HG02759 (cell line): Measurements from ENCODE around the gene ALKBH6.

Experiments used
- ATAC-seq: cut with Tn5 transposase; IDR thresholded peaks from one replicate; pipeline ENCODE4 v1.9.1; 2021; ENCODE audit warnings: mild to moderate bottlenecking, moderate library complexity; ENCODE audit not compliant: unreplicated experiment

Gene ALKBH6

DNA sequence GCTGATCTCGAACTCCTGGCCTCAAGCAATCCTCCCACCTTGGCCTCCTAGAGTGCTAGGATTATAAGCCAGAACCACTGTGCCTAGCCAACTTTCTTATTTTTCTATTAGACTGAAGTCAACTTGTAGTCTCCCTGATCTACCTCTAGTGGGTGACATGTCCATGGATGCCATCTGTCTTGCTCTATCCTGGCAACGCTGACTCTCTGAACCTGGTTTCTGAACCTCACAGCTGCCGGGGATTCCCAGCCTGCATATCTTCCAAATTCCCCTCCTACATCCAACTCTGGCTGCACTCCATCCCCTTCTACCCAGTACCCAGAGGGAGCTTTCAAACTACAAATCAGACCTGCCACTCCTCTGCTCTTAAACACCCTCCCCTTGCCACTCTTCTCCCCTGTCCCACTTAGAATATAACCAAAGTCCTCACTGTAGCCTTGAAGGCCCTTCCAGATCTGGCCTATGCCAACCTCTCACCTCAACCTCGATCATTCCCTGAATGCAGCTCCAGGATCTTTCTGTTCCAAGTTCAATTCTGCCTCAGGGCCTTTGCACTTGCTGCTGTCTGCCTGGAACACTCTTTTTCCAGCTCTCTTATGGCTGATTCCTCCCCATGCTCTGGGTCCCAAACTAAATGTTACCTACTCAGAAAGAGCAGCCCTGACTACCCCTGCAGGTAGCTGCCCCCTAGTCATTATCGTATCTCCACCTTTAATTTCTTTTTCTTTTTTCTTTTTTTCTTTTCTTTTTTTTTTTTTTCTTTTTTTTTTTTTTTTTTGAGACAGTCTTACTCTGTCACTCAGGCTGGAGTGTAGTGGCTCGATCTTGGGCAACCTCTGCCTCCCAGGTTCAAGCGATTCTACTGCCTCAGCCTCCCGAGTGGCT is 16.5 kb upstream of the ALKBH6 start:
- no peak for ATAC-seq

DNA sequence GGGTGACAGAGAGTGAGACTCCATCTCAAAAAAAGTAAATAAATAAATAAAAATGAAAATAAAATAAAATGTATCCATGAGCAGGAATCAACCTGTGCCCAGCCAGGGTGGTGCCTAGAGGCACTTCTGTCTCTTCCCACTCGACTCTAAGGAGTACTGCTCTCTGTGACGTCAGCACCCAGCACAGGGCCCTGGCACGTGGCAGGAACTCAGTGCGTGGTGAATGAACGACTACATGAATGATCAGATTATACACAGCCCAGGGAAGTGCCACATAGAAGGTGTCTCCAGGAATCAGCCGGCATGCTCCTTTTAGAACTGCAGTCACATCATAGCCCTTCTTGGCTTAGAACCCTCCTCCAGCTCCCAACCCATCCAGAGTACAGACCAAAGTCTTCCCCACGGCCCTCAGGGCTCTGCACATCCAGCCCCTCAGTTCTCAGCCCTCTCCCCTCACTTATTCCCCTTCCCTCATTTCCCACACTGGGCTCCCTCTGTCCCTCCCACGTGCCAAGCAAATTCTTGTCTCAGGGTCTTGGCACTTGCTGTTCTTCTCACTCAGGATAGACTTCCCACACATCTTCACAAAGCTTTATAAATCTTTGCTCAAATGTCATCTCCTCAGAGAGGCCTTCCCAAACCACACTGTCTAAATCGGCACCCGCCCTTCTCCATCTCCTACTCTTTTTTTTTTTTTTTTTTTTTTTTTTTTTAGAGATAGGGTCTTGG is 14.5 kb upstream of the ALKBH6 start:
- ATAC-seq = no peak

DNA sequence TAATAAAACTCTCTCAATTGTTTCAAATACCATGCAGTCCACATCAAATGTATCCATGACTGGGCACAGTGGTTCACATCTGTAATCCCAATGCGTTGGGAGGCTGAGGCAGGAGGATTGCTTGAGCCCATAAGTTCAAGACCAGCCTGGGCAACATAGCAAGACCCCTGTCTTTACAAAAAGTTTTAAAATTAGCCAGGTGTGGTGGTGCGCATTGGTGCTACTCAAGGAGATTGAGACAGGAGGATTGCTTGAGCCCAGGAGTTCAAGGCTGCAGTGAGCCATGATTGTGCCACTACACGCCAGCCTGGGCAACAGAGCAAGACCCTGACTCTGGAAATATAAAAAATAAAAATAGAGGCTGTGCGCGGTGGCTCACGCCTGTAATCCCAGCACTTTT is 13.7 kb upstream of the ALKBH6 start:
- ATAC-seq = no peak

DNA sequence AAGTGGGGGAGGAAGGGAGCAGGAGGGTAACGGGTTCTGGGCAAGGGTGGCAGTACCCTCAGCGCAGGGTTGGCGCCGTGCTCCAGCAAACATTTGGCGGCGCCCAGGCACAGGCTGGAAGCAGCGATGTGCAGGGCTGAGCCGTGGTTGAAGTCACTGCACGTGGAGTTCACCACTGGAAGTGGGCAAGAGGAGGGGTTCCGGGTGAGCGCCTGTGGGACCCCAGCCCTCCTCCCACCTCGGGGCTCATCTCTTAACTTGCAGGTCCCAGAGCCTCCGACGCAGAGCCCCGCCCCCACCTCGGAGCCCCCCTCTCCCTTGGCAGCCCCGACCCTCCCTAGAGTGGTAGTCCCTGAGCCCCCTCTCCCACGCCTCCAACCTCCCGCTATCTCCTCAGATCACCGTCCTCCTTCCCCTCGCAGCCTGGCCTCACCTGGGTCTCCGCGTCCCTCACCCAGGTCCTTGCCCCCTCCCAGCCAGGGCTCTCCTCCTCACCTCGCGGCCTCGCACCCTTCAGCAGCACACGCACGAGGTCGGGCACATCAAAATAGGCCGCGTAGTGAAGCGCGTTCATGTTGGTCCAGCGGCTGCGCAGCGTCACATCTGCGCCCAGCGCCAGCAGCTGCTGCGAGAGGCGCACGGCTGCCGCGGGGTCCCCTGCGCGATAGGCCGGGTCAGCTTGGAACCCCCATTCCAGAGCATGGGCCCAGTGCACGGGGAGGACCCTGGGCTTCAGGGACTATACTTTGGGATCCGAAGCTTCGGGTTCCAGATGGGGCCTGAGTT is 12.3 kb upstream of the ALKBH6 start:
- no peak for ATAC-seq

DNA sequence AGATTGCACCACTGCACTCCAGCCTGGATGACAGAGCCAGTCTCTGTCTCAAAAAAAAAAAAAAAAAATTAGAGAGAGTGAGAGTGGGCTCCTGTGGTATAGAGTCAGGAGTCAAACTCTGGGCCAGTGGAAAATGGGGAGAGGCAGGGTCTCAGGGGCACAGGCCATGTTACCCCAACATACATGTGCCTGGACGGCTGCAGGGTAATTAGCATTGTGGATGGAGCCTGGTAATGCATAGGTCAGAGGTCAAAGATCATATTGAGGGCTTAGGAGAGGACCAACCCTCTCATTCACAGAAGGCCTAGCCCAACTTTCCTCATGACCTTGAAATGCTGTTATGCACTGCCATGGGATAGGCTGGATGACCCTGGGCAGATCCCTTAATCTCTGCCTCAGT is 11.5 kb upstream of the ALKBH6 start:
- no peak for ATAC-seq

DNA sequence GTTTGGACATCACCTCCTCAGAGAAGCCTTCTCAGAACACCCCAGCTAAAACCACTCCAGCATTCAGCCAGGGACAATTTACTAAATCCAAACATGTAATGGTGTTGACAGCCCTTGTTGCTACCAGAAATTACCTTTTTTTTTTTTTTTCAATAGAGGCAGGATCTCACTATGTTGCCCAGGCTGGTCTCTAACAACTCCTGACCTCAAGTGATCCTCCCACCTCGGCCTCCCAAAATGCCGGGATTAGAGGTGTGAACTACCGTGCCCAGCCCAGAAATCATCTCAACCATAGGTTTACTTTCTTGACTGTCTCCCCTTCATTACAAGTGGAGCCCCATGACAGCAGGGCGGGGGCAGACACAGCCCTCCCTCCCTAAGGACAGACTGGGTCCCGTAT is 9.4 kb upstream of the ALKBH6 start:
- ATAC-seq = no peak

DNA sequence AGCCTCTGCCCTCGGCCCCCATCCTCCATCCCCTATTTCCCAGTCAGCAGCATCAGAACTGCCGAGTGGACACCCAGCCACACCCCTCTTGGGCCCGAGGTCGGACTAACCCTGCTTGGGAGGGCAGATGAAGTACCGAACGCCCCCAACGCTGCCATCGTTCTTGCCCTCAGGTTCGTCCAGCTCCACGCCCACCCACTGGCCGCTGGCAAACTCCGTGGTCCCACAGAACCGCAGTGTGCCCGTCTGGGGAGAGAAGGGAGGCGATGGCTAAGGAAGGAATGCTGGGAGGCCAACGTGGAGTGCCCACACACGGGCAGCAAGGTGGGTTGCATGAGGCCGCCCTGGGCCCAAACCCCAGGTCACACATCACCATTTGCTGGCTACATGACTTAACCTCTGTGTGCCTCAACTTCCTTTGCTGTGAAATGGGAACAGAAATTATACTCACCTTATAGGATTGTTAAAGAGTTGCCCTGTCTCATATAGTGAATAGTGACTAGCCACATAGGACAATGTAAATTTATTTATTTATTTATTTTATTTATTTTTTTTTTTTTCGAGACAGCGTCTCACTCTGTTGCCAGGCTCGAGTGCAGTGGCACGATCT is 5.2 kb upstream of the ALKBH6 start:
- ATAC-seq = no peak

DNA sequence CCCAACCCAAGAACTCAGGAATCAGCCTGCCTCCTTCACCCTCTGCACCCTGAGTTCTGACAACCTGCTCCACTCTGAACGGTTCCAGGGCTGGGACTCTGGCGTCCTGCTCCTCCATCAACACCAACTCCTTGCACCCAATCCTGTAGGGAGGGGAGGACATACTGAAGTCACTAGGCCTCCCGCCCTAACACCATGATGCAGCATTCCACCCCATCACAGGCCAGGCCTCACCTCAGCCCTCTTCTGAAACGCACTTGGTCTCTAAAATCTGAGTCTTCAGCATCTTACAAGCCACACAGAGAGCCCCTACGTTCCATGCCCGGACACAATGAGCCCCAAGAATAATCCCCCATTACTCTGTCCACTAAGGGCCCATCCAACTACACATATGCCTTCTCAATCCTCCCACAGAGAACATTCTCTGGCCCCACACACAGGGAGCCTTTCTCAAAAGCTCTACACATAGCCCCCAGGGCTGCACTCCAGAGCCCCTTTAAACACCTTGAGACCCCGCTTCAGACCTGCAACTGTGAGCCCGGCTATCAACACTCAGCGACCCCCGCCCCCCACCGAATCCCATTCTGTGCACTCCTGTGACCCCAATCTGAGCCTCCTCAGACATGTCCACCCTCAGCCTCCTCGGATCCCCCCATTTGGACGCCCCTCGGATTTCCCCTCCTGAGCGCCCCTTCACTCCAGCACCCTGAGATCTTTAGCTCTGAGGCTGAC is 567 bp downstream of the ALKBH6 start:
- peak; percentile 0 for ATAC-seq

DNA sequence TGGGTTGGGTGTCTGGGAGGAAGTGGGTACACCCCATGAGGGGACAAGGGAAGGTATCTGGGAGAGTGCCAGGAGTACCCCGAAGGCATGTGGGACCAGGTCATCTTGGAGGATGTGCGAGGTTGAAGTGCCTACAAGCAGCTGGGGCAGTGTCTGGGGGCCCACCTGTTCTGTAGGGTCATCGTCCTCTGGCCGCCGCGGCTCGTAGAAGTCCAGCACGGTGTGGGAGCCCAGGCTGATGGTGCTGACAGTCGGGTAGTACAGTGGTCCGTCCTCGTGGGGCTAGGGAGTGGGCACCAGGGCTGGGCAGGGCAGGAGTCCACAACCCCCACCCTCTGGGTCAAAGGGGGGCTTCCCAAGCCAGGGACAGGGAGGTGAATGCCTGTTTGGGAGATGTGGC is 3.6 kb downstream of the ALKBH6 start:
- ATAC-seq = no peak

DNA sequence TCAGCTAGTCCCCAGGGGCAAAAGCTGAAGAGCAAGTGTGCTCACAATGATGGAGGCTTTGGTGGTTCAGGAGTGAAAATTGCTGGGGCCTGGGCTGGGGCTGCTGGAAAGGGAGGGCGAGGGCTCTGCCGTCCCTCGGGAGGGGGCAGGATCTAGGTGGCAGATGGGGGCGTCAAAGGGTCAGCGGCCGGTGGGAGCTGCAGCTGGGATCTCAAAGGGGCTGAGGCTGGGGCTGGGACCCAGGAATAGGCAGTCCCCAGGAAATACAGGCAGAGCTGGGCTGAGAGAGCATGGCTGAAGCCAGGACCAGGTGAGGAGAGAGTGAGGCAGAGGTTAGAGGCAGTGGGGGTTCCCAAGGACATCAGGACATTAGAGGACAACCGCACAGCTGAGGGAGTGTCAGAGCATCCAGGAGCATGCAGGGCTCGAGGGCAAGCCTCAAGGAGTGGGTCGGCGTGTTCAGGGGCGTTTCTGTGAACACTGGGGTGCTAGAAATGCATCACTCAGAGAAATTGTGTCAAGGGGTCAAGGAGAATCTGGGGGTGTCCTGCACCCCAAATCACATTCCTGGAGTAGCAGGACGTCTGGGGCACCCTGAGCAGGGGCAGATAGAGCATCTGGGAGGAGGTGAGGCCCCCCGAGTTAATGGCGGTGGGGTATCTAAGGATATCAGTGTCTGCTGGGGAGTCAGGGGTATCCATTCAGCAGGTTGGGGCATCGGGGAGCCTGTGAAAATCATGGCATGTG is 4.2 kb downstream of the ALKBH6 start:
- ATAC-seq = no peak

DNA sequence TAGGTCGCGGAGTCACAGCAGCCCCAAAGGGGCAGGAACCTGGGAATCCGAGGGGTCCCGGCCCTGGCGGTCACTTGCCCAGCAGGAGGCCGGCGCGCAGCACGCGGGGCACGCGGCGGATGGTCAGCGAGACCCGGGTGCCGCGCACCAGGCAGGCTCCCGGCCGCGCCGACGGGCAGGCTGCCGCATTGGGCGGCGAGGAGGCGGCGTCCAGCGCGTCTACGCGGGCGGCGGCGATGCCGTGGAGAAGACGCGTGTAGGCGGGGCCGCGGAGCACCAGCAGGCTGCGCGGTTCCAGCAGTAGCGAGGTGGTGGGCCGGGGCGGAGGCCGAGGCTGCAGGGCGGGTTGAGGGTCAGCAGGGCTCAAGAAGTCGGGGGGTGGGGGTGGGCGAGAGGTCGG is 4.8 kb downstream of the ALKBH6 start:
- no peak for ATAC-seq

DNA sequence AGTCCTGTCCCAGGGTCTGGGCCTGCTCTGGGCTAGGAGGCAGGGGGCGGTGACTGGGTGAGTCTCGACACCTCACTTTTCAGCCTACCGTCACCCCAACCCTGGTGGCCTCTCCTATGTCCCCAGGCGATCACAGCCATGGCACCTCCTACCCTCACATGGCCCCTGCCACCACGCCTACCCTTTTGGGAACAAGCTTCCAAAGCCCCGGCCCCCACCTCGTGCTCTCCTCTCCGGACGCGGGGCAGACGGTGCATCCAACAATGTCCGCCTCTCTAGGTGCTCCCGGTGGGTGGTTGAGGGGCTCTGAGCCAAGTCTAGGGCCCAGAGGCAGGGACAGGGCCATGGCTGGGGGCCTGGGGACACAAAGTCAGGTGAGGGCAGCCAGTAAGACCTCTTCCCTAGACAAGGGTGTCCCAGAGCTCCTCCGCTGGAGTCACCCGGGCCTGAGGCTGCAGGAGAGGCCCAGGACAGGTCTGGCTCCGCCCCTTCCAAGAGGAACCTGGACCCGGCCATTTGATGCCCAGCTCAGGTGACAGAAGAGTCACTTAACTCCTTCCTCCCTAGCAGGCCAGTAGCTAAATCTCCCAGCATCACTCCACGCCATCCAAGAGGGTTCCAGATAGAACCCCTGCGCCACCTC is 5.6 kb downstream of the ALKBH6 start, which contains the start of gene SYNE4:
Gene SYNE4, minus strand, starts transcription at position 478 of the 643 bp plus-strand sequence. Its CDS starts 132 bp downstream, at position 346.
- no peak for ATAC-seq

DNA sequence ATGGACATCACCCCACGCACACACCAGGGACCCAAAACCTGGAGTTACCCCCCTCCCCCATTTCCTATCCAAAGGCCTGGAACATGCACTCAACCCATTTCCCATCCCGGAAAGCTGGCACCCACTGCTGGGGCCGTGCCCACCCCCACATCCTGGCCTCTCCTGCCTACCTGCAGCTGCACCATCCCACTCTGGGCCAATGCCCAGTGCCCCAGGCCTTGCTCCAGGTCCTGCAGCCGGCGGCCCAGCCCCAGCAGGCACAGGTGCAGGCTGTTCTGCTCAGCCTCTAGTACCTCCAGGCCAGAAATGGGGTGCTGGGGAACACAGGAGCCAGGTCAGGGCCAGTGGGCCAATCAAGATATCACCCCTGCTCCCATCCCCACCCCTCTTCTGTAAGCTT is 7.1 kb downstream of the ALKBH6 start:
- no peak for ATAC-seq

DNA sequence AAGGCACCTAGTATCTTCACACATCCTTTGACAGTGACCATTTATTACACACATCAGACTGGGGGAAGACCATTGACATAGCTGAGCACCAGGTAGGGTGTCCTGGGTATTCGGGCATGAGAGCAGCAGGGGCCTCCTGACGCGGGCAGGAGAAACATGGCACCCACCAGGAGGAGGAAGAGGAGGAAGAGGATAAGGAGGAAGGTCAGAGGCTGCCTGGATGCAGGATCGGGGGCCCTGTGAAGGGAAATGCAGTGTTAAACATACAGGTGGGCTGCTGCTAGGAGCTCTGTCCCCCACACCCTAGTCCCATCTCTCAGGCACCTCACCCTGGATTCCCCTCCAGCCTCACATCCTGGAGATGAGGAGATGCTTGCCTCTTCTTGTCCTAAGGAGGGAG is 10.7 kb downstream of the ALKBH6 start:
- ATAC-seq = no peak

DNA sequence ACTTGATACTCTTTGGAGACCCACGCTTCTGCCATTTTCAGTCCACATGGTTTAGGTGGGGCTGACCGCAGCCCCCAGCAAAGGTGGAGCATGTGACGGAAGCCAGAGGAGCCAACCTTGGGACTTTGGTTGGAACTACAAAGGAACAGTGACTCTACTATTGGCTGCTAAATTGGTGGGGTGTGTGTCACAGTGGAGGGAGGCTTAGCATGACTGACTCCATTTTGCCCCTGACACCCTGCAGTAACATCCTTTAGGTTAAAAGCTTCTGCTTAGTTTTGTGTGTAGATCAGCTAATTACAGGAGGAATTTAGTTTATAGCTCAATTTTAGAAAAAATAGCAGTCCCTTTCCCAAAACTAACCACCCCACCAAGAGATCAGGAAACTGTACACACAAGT is 12.4 kb downstream of the ALKBH6 start:
- no peak for ATAC-seq

DNA sequence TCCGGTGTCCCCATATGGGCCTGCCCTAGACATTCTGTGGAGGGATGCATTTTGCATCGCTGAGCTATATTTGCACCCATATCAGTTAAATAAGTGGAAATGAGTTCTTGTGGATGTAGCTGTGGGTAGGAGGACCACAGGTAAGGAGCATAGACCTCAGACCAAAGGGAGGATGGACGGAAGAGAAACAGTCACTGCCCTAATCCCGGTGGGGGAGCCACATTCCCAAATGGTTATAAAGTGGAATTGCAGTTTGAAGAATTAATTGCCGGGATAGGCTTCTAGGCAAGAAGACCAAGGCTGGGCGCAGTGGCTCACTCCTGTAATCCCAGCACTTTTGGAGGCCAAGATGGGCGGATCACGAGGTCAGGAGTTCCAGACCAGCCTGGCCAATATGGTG is 17.2 kb downstream of the ALKBH6 start:
- no peak for ATAC-seq

DNA sequence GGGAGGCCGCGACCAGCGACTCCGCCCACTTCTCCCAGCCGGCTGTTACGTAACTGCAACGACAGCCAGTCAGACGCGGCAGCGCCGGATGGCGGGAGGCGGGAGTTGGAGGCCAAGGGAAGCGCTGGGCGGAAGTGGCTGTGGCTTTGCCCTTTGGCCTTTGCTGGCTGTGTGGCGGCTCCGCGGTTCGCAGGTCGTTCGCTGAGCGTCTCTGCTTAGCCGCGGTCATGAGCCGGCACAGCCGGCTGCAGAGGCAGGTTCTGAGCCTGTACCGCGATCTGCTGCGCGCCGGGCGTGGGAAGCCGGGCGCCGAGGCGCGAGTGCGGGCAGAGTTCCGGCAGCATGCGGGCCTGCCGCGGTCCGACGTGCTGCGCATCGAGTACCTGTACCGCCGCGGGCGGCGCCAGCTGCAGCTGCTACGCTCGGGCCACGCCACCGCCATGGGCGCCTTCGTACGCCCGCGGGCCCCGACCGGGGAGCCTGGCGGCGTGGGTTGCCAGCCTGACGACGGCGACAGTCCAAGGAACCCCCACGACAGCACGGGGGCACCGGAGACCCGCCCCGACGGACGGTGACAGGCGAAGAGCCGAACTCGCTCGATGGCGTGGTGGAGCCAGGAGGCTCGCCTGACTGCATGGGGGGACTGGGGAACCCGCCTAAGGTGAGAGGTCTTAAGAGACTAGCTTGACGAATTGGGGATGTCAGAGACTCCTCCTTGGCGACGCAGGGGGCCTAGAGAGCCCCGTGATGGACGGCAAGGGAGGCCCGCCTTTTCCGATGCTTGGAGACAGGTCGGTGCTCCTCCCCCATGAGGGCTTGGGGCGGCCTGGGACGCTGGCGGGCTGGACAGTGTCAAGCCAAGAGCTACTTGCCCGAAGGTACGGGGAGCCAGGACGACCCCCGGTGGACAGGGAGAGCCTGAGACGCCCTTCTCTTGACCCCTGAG is 18.7 kb downstream of the ALKBH6 start, which contains the start of gene SDHAF1:
Gene SDHAF1, plus strand, starts transcription at position 141 of the 946 bp plus-strand sequence. Its CDS starts 87 bp downstream, at position 228.
- ATAC-seq = peak; percentile 87
